ENCODE measurements around the gene BGLAP.

BGLAP gene

GRCh38 chr1:156200044-156200443 lies 41.9 kb upstream of the BGLAP start:
- no peak overlapping the region for H3K4me3 ChIP-seq (ENCODE audit: low read length)
- DNase-seq (ENCODE audit: low read depth) = no peak
- no peak for TF ChIP-seq CTCF (IDR thresholded peaks at IDR 0.05; ENCODE audit: insufficient read depth, low read depth, low read length, missing control alignments)

- peak; percentile 22 for DNase-seq (ENCODE audit: low read depth)
- H3K4me3 ChIP-seq (ENCODE audit: low read length) = no peak overlapping the region
- TF ChIP-seq CTCF (IDR thresholded peaks at IDR 0.05; ENCODE audit: insufficient read depth, low read depth, low read length, missing control alignments) = no peak
Observed at GRCh38 chr1:156203331-156203730, 38.7 kb upstream of the BGLAP start.

GRCh38 chr1:156204686-156205085 lies 37.3 kb upstream of the BGLAP start:
- H3K4me3 ChIP-seq (ENCODE audit: low read length) = no peak overlapping the region
- no peak for TF ChIP-seq CTCF (IDR thresholded peaks at IDR 0.05; ENCODE audit: insufficient read depth, low read depth, low read length, missing control alignments)
- DNase-seq (ENCODE audit: low read depth) = no peak

- DNase-seq (ENCODE audit: low read depth) = no peak
- no peak for TF ChIP-seq CTCF (IDR thresholded peaks at IDR 0.05; ENCODE audit: insufficient read depth, low read depth, low read length, missing control alignments)
- no peak overlapping the region for H3K4me3 ChIP-seq (ENCODE audit: low read length)
Observed at GRCh38 chr1:156211243-156211642, 30.7 kb upstream of the BGLAP start.

GRCh38 chr1:156212130-156212529 lies 29.9 kb upstream of the BGLAP start:
- no peak for TF ChIP-seq CTCF (IDR thresholded peaks at IDR 0.05; ENCODE audit: insufficient read depth, low read depth, low read length, missing control alignments)
- H3K4me3 ChIP-seq (ENCODE audit: low read length) = peak overlapping the region; percentile 80
- no peak for DNase-seq (ENCODE audit: low read depth)

- TF ChIP-seq CTCF (IDR thresholded peaks at IDR 0.05; ENCODE audit: insufficient read depth, low read depth, low read length, missing control alignments) = peak; percentile 4
- DNase-seq (ENCODE audit: low read depth) = peak; percentile 97
- H3K4me3 ChIP-seq (ENCODE audit: low read length) = peak within 1 kb of the TSS; percentile 80
Observed at GRCh38 chr1:156212833-156213643, 28.9 kb upstream of the BGLAP start, which contains the start of gene PMF1. PMF1 (plus strand) TSS chr1:156213007; CDS start chr1:156213016, 9 bp downstream.

GRCh38 chr1:156213644-156213966 lies 28.4 kb upstream of the BGLAP start:
- peak overlapping the region; percentile 80 for H3K4me3 ChIP-seq (ENCODE audit: low read length)
- no peak for TF ChIP-seq CTCF (IDR thresholded peaks at IDR 0.05; ENCODE audit: insufficient read depth, low read depth, low read length, missing control alignments)
- DNase-seq (ENCODE audit: low read depth) = no peak
